GM12874 (cell line): Measurements from ENCODE around the gene CUEDC1.

Source experiments
- TF ChIP-seq, protein P1 (sequence below): IDR thresholded peaks from 2 replicates; pipeline ENCODE4 v1.5.1; 2011; ENCODE audit warnings: low read depth, mild to moderate bottlenecking, control low read depth, low read length, moderate library complexity; ENCODE audit not compliant: insufficient read depth

CUEDC1 gene

DNA sequence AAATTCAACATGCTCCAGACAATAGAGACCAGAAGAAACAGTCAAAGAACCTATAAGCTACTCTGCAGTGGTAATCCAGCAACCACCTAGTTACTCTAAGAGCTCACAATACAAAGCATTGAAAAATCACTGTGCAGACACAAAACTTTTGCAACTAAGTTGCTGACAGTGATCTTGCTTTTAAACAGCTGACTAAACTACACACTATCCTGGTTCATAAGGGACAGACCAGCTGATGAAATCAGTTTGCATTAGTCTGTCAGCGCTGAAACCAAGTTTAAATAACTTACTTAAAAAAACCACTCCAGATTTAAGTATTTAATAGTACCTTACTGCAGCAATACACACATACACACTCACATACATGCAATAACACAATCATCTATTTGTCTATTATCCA is 28.2 kb upstream of the CUEDC1 start:
- TF ChIP-seq, protein P1, sequence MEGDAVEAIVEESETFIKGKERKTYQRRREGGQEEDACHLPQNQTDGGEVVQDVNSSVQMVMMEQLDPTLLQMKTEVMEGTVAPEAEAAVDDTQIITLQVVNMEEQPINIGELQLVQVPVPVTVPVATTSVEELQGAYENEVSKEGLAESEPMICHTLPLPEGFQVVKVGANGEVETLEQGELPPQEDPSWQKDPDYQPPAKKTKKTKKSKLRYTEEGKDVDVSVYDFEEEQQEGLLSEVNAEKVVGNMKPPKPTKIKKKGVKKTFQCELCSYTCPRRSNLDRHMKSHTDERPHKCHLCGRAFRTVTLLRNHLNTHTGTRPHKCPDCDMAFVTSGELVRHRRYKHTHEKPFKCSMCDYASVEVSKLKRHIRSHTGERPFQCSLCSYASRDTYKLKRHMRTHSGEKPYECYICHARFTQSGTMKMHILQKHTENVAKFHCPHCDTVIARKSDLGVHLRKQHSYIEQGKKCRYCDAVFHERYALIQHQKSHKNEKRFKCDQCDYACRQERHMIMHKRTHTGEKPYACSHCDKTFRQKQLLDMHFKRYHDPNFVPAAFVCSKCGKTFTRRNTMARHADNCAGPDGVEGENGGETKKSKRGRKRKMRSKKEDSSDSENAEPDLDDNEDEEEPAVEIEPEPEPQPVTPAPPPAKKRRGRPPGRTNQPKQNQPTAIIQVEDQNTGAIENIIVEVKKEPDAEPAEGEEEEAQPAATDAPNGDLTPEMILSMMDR, result no peak

DNA sequence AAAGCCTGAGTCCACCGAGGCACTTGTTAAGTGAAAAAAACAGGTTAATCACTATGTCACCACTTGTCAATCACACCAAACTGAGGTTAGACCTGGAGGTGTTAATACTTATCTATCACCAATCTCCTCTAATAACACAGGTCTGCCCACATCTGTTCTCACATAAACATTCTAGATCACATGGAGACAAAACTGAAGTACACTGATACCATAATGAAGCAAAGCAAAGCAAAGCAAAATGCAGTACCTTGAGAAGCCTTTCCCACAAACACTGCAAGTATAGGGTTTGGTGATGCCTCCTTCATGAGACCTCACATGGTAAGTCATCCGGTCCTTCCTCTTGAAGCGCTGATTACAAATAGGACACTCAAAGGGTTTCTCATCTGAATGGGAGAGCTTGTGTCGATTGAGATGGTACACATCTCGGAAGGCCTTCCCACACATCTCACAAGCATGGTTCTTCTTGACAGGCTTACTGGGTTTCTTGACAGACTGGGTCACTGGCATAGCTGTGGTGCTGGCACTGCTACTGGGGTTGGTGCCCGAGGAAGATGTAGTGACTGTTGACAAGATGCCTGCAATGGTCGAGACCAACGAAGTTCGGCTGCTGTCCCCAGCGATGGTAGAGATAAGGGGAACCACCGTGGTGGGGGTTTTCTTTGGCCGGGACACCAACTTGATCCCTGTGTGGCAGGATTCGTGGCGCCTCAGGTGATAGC is 27.4 kb upstream of the CUEDC1 start:
- TF ChIP-seq, protein P1, result no peak

DNA sequence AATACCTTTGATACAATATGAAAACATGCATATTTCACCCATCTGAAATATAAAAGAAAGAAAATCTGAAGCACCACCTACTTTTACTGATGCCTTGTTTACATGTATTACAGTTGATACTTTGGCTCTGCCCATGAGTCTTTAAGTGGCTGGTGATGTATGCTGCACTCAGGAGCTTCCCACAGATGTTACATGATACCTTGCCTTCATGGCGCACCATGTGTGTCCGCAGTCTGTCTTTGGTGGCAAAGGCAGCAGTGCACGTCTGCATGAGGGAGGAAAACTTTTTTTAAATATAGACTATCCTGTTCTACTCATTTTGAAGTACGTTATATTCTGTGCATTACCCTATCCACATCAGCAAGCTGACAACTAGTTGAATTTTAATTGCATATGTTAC is 25.3 kb upstream of the CUEDC1 start:
- TF ChIP-seq, protein P1, result no peak

DNA sequence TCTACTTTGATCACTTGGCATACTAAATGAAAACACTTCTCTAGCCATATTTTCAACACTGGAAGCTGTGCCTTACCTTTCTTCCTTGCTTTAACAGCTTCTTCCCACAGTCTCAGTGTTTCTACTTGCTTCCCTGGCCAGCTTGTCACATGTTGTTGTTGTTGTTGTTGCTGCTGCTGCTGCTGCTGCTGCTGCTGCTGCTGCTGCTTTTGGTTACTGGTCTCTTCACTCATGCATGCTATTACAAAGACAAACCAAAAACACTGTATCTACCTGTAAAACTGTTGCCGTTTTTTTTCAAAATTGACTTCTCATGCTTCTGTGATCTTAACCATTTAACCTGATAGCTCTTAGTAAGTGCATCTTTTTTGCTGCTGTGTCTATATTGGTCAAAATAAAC is 23.9 kb upstream of the CUEDC1 start:
- TF ChIP-seq, protein P1, result no peak

DNA sequence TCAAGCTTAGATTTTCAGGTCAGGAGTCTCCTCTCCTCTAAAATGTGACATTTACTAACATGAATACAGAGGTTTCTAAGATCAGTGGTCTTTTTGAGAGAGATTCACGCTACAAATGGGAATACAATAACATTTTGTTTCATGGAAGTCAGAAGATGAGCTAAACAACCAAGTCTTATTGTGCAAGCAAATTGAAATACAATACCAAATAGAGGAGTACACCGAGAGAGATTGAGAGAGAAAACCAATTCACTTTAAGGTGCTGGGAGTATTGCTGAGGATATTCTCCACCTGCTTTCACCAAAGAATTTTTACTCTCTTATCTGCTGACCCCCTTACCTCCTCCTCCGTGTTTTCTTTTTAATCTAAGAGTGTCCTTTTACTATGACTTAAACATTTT is 21.4 kb upstream of the CUEDC1 start:
- TF ChIP-seq, protein P1, result no peak

DNA sequence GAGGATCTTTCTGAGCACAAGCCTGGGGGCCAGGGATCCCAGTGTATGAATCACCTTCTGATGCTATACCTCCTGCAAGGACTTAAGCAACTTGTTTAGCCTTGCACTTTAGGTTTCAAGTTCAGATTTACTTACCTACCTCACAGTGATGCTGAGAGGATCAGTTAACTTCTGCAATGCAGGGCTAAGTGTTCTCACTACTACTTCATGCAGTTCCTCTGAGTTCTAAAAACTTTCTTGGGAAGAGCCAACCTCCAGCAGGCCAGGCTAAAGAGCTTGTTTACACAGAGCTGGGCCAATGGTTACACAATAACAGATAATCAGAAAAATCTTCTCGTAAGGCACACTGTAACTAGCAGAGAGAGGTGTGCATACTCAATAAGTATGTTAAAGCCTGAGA is 19.8 kb upstream of the CUEDC1 start:
- TF ChIP-seq, protein P1, result no peak

DNA sequence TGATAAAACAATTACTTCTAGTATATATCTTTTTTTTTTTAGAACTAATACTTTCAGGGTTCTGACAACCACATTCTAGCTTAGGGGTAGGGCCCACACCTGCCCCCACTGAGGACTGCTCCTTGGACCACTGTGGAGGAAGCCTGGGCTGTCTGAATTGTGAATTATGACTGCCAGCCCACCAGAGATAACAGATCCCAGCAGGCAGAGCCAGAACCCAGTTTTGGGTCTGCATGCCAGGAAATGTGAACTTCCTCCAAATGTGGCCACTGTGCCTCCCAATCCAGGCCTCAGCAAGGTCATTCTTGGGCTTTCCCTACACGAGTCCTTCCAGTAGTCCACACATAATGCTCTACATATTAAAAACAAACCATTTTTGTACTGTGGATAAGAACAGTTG is 16.9 kb upstream of the CUEDC1 start:
- TF ChIP-seq, protein P1, result no peak

DNA sequence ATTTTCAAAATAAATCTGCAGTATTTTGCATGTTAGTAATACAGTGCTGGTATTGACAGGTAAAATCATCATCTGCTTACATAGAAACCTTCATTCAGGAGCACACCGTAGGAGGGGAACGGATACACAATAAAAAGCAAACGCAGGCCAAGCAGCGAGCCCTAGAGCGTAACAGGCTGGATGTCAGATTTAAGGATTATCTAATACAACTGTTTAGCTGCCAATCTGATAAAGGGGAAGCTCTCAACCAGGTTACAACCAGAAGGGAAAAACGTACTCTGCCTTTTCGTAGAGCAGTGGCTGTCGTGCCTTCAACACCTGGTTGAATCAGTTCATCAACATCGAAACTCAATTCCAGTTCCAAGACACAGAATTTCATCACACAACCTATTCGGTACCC is 16.4 kb upstream of the CUEDC1 start:
- TF ChIP-seq, protein P1, result no peak
